Lung (tissue), 12 donors: ENCODE data around the gene SLC17A7. TPM values are rescaled to one million over a fixed set of nuclear protein-coding genes. Genes with fewer than 3 reads are reported as not detected.

Experiments
- ATAC-seq: fragments of 200-7000 bp; cut with Tn5 transposase; one replicate; pipeline ENCODE4 v1.9.1; 2020; ENCODE audit warnings: moderate number of reproducible peaks; ENCODE audit not compliant: insufficient read depth, low FRiP score
- DNase-seq, 3 donors: peaks; one replicate each; pipeline ENCODE4 v3.0.0-alpha.2; 2013 to 2017
- H3K27ac ChIP-seq, 2 donors: one replicate each; pipeline ENCODE4 v1.5.1; 2013; ENCODE audit warnings: mild to moderate bottlenecking in 2 of 2, moderate library complexity in 2 of 2, control low read depth in 1 of 2, inconsistent platforms in 1 of 2, low read depth in 1 of 2, low read length in 1 of 2
- H3K27me3 ChIP-seq, 3 donors: one replicate each; pipeline ENCODE4 v1.5.1; 2013; ENCODE audit warnings: low read length in 2 of 3; ENCODE audit not compliant: control insufficient read depth in 3 of 3, insufficient read depth in 3 of 3
- H3K36me3 ChIP-seq, 4 donors: one replicate each; pipeline ENCODE4 v1.5.1; 2013; ENCODE audit warnings: low read length in 4 of 4, mild to moderate bottlenecking in 1 of 4, moderate library complexity in 1 of 4; ENCODE audit not compliant: control insufficient read depth in 4 of 4, insufficient read depth in 4 of 4
- H3K4me1 ChIP-seq, 5 donors: one replicate each; pipeline ENCODE4 v1.5.1; 2013; ENCODE audit warnings: low read length in 5 of 5, mild to moderate bottlenecking in 2 of 5, moderate library complexity in 1 of 5; ENCODE audit not compliant: control insufficient read depth in 5 of 5, insufficient read depth in 5 of 5
- H3K4me3 ChIP-seq: one replicate; pipeline ENCODE4 v1.5.1; 2013; ENCODE audit warnings: mild to moderate bottlenecking, control low read depth, moderate library complexity
- H3K9ac ChIP-seq, 2 donors: one replicate each; pipeline ENCODE4 v1.5.1; 2013; ENCODE audit warnings: low read length in 2 of 2, control low read depth in 1 of 2; ENCODE audit not compliant: insufficient read depth in 1 of 2
- H3K9me3 ChIP-seq, 4 donors: one replicate each; pipeline ENCODE4 v1.5.1; 2013; ENCODE audit warnings: low read length in 3 of 4, mild to moderate bottlenecking in 1 of 4, moderate library complexity in 1 of 4; ENCODE audit not compliant: control insufficient read depth in 4 of 4, insufficient read depth in 3 of 4
- WGBS, 2 donors: extraction: QIAGEN DNeasy Blood & Tissue Kit; methylation state at CpG; one replicate each; pipeline ENCODE4 v1.1.7; 2013; 5-methylcytosine and 5-hydroxymethylcytosine counted together
- polyA plus RNA-seq, 2 donors: library from polyadenylated mRNA; stranded (reverse); fragments of 200-250 nt; gene quantifications; one replicate each; pipeline ENCODE4 v1.2.1, GENCODE V29; 2013
- total RNA-seq, 2 donors: library from RNA; depleted of rRNA in 1 of 2; stranded (reverse); fragments of >200 nt in 1 of 2; gene quantifications; one replicate each; pipeline ENCODE4 v1.2.1, GENCODE V29; 2014 to 2021
- TF ChIP-seq, protein P1 (sequence below): IDR thresholded peaks from 2 replicates; pipeline ENCODE4 v1.5.1; 2012; ENCODE audit warnings: mild to moderate bottlenecking; ENCODE audit errors: control extremely low read depth, extremely low read depth
- donor health status: control.
- donor health status: control.
- donor health status: Bipolar disorder and iron deficiency.
- donor health status: healthy.
- donor health status: DM: yes; HTN: yes; CAD: no.

Gene SLC17A7
- total and polyA plus RNA-seq, 4 donors, result 0.10 to 0.51 (median 0.30) TPM

- ATAC-seq, result no peak
- 23 to 32% methylated on average over 14 of the region's 14 CpGs for WGBS, 2 donors
- H3K27ac ChIP-seq, result no peak overlapping the region
Measured at GRCh38 chr19:49441960-49442350, 628 bp upstream of the SLC17A7 start.

DNA sequence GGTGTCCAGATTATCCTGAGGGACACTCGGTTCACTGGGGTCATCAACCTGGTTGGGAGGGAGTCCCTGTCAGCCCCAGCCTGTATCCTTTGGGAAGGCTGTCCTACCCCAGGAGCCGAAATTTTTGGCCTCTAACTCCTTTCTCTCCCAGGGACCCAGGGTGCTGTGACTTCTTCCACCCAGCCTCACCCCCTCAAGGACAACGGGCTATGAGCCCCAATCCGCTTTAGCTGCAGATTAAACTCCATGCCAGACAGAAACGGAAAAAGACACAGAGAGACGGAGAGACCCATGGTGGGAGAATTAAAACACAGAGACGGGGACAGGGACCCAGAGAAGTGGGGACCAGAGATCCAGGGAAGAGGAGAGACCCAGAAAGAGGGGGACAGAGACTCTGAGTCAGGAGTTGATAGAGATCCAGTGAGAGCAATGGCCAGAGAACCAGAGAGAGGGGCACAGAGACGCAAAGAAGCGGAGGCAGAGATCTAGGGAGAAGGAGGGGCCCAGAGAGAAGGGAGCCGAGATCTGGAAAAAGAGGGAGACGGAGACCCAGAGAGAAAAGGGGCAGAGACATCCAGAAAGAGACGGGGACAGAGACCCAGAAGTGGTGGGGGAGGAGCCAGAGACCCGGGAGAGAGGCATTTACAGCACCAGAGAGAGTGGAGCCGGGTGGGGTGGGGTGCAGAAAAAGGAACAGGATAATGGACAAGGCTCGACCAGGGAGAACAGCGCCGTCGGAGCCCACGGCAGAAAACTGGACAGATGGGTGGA, 703 bp downstream of the SLC17A7 start:
- Histone ChIP-seq H3K36me3 (no peaks in the 10 kb centered on the region), H3K9ac (no peak overlapping the region), H3K27me3 (peaks cover 0 to 68% (median 63%) of the 10 kb centered on the region in 3 donors), H3K4me1 (peaks cover 0 to 5% (median 0%) of the 10 kb centered on the region in 5 donors), H3K4me3 (no peak overlapping the region), H3K27ac (no peak overlapping the region), H3K9me3 (peaks cover 0 to 3% (median 0%) of the 10 kb centered on the region in 4 donors)
- ATAC-seq (no peak), DNase-seq (no peak)
- WGBS, 2 donors, result 33 to 38% methylated on average over 19 of the region's 19 CpGs
- TF ChIP-seq, protein P1, sequence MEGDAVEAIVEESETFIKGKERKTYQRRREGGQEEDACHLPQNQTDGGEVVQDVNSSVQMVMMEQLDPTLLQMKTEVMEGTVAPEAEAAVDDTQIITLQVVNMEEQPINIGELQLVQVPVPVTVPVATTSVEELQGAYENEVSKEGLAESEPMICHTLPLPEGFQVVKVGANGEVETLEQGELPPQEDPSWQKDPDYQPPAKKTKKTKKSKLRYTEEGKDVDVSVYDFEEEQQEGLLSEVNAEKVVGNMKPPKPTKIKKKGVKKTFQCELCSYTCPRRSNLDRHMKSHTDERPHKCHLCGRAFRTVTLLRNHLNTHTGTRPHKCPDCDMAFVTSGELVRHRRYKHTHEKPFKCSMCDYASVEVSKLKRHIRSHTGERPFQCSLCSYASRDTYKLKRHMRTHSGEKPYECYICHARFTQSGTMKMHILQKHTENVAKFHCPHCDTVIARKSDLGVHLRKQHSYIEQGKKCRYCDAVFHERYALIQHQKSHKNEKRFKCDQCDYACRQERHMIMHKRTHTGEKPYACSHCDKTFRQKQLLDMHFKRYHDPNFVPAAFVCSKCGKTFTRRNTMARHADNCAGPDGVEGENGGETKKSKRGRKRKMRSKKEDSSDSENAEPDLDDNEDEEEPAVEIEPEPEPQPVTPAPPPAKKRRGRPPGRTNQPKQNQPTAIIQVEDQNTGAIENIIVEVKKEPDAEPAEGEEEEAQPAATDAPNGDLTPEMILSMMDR, result no peak

More at GRCh38 chr19:49441960-49442350, 628 bp upstream of the SLC17A7 start:
- Histone ChIP-seq H3K4me1 (peaks cover 0 to 3% (median 0%) of the 10 kb centered on the region in 5 donors), H3K9ac (no peak overlapping the region), H3K27me3 (peaks cover 0 to 55% (median 50%) of the 10 kb centered on the region in 3 donors), H3K9me3 (no peaks in the 10 kb centered on the region), H3K4me3 (no peak overlapping the region), H3K36me3 (peaks cover 0 to 6% (median 1%) of the 10 kb centered on the region in 4 donors)
- TF ChIP-seq, protein P1, result no peak
- DNase-seq, result no peak

GRCh38 chr19:49439836-49440235, 1.5 kb downstream of the SLC17A7 start:
- Histone ChIP-seq H3K36me3 (no peaks in the 10 kb centered on the region), H3K9ac (no peak overlapping the region), H3K4me3 (no peak overlapping the region), H3K27me3 (peaks cover 4 to 76% (median 69%) of the 10 kb centered on the region in 3 donors), H3K4me1 (peaks cover 0 to 5% (median 0%) of the 10 kb centered on the region in 5 donors), H3K9me3 (peaks cover 0 to 3% (median 0%) of the 10 kb centered on the region in 4 donors), H3K27ac (no peak overlapping the region)
- ATAC-seq, result no peak
- WGBS, 2 donors, result 58 to 61% methylated on average over 5 to 6 of the region's 6 CpGs
- DNase-seq, result no peak
- TF ChIP-seq, protein P1, result no peak
